IPS DF 19.7 (cell line): ENCODE measurements around the gene GDNF.
A peak's percentile ranks its signal among the peaks of the same experiment; 100 is the strongest.
"Not testable (repeated sequence)": the region's sequence is repeated elsewhere in the genome, so short reads cannot be mapped to it uniquely, and the experiment has no call there.

Experiments used
- DNase-seq: peaks from one replicate; pipeline ENCODE4 v3.0.0-alpha.2; 2013; ENCODE audit warnings: low read depth, low spot score

GDNF gene

DNA sequence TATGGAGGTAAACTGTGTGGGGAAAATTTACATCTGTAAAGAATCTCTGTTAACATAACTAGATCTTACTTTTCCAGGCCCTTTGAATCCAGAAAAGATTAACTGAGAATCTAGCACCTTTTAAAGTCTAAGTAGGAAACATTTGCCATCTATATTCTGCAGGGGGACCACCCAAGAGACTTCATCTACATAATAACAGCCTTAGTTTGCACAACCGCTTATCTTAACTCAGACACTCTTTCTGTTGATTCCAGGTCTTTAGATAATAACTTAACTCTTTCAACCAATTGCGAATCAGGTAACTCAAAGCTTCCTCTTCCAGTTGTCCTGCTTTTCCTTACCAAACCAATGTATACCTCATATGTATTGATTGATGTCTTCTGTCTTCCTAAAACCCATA, 53.4 kb downstream of the GDNF start:
- DNase-seq = no peak

DNA sequence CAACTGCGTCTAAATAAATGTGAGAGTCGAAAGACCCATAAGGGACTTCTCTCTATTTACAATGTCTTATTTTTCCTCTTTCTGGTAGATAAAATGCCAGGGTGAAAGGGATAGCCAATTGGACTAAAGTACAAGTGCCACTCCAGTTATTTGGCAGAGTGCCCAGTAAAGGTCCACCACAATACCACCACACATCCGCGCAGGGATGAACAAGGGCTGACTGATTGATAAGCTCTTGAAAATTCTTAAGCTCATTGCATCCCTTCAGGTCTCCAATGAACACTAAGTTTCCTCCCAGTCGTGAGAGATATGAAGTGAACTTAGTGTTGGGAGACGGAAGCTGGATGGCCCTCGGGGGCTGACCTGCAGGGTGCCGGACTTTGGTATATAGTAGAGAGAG, 58.4 kb downstream of the GDNF start:
- DNase-seq = not testable (repeated sequence)

DNA sequence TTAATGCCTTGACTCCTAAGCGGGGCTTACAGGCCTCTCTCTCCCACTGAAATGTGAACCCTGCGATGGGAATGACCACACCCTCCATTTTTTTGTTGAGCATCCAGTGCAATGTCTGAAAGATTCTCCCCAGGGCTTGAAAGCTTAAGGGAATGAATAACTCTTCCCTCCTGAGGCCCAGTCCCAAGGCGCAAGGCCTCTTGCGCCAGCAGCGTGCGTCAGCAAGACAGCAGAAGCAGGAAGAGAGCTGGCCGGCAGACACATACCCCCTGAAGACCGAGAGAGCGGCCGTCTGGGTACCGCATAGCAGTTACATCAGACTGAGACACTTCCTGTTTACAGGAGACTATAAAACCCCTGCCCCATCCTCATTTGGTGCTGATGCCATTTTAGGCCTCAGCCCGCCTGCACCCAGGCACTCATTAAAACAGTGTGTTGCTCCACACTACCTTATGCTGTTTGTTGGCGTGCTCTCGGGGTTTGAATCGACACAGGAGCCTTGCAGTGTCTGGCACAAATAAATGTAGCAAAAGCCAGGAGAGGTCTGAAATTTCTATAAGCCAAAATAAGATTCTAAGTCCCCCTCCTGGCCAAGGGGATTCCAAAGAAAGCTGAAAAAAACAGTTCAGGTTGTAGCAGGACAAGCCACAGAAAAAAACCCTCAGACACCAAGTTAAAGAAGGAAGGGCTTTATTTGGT, 62.3 kb downstream of the GDNF start:
- no peak for DNase-seq

GRCh38 chr5:37776826-37777225, 63.0 kb downstream of the GDNF start:
- no peak for DNase-seq

GRCh38 chr5:37774912-37775483, 64.8 kb downstream of the GDNF start:
- peak; percentile 30 for DNase-seq

GRCh38 chr5:37773809-37774208, 66.0 kb downstream of the GDNF start:
- no peak for DNase-seq

DNA sequence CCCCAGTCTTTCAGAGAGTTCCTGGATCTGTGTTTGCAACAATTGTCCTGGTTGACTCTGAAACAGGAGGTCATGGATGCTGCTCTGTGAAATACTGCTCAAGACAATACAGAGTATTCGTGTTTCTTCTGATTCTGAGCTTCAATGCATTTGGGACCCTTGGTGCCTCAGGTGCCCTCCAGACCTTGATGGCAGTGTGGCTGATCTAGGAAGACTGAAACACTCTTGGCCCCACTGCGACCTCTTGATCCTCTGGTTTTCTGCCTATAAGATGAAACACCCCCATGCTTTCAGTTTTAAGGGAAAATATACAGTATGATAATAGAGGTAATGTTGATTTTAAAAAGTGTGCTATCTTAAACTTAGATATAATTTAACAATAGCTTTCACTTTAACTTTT, 67.6 kb downstream of the GDNF start:
- no peak for DNase-seq

- DNase-seq = no peak
Measured at GRCh38 chr5:37771731-37772130, 68.1 kb downstream of the GDNF start.

DNA sequence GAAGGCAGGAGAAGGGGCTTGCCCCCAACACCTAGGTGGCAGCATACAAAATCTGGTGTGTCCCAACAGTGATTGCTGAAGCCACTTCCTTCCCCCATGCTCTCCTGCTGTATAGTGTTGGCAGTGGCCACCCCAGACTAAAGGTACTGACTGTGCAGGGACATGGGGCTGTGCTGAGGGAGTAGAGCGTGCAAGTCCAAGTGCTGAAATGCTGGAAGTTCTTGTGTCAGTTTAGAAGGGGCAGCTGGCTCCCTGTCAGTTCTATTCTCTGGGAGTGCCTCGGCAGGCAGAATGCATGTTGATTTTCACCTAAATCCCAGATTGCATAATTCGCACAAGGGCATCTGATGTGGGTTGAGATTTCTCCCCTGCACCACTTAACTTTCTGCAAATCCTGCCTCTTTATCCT, 68.6 kb downstream of the GDNF start:
- no peak for DNase-seq

- no peak for DNase-seq
Measured at GRCh38 chr5:37770786-37771185, 69.1 kb downstream of the GDNF start.

DNA sequence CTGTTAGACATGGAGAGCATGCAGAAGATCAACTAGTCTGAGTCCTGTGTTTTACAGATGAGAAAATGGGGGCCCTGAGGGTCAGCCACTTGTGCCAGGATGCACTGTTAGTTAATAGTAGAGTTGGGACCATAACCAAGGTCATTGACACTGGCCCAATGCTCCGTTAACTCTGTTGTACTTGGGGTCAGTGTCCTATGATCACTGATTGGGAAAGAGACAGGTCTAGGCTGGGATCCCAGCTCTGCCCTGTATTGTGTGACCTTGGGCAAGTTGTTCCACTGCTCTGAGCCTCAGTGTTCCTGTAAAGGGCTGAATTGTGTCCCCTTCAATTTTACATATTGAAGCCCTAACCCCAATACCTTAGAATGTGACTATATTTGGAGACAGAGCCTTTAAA, 70.0 kb downstream of the GDNF start:
- no peak for DNase-seq

DNA sequence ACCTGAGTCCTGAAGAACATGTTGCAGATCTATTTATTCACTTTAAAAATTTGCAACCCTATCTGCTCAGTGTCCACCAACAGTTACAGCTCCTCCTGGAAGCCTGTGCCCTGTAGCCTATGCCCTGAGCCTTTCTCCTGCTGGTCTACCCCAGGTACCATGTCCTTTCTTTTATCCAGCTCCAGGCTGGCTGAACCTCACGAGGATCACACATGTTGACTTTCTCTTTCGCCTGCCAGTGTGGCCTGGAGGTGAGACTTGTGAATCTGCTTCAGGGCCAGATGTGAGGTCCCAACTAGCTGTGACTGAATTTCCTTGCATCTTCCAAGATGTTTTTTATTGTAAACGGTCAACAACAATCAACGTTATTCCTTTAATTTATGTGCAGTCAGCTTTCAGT, 70.7 kb downstream of the GDNF start:
- no peak for DNase-seq

GRCh38 chr5:37768371-37768770, 71.5 kb downstream of the GDNF start:
- no peak for DNase-seq

- no peak for DNase-seq
Measured at GRCh38 chr5:37767961-37768360, 71.9 kb downstream of the GDNF start.

- no peak for DNase-seq
Measured at GRCh38 chr5:37767251-37767650, 72.6 kb downstream of the GDNF start.
